Measurements from ENCODE around the gene SPO11. TPM values are rescaled to one million over a fixed set of nuclear protein-coding genes. Genes with fewer than 3 reads are reported as not detected.

SPO11 gene
- total and polyA plus RNA-seq, 2 experiments from 2014 or later: not detected

- H3K27ac ChIP-seq (ENCODE audit: low read depth): peak within 1 kb of the TSS; percentile 73; the same call in 1 of the 2 replicates
Measured at GRCh38 chr20:57351042-57351783, 21.6 kb downstream of the SPO11 start, which contains the start of gene RAE1. Gene RAE1 (plus strand): TSS chr20:57351255. CDS start chr20:57354039, 2,784 bp downstream.

More at GRCh38 chr20:57351042-57351783, 21.6 kb downstream of the SPO11 start, which contains the start of gene RAE1:
- Histone ChIP-seq H3K79me2 (replicated peaks; ENCODE audit: insufficient read depth) (peaks cover 33% of the 10 kb centered on the region), H4K20me1 (replicated peaks; ENCODE audit: insufficient read depth) (peaks cover 13% of the 10 kb centered on the region; the same call in 1 of the 2 replicates), H3K36me3 (ENCODE audit: insufficient read depth) (peaks cover 27% of the 10 kb centered on the region; the same call in 1 of the 2 replicates), H3K4me1 (ENCODE audit: insufficient read depth) (0 out of 2 replicates have a peak, but pooled peaks cover 8% of the 10 kb centered on the region), H3K9me2 (ENCODE audit: insufficient read depth) (no peaks in the 10 kb centered on the region), H2AFZ (peak within 1 kb of the TSS; percentile 92), H3K27me3 (ENCODE audit: insufficient read depth) (0 out of 2 replicates have a peak, but pooled peaks cover 6% of the 10 kb centered on the region), H3F3A (replicated peaks; ENCODE audit: low read depth) (no peaks in the 10 kb centered on the region), H3K4me2 (peak within 1 kb of the TSS; percentile 93), H3K4me3 (peak within 1 kb of the TSS; percentile 80)
- ATAC-seq (peak; percentile 82), DNase-seq (ENCODE audit: low spot score) (peak; percentile 95)
- TF ChIP-seq REST (IDR thresholded peaks at IDR 0.05; ENCODE audit: unreplicated experiment): no peak
- no peak for TF ChIP-seq EZH2 (IDR thresholded peaks at IDR 0.05; ENCODE audit: low read depth, unreplicated experiment)
- no peak for TF ChIP-seq STAT1 (IDR thresholded peaks at IDR 0.05; ENCODE audit: unreplicated experiment)
- TF ChIP-seq NANOG (IDR thresholded peaks at IDR 0.05; ENCODE audit: borderline replicate concordance): no peak
- TF ChIP-seq ZNF114 (CRISPR knock-in tag; IDR thresholded peaks at IDR 0.05): no peak
- TF ChIP-seq CREB1 (CRISPR knock-in tag; IDR thresholded peaks at IDR 0.05; ENCODE audit: low read depth): peak; percentile 62; the same call in 1 of the 2 replicates
- no peak for TF ChIP-seq EZH2phosphoT487 (IDR thresholded peaks at IDR 0.05; ENCODE audit: unreplicated experiment)
- no peak for TF ChIP-seq CTCF (conservative IDR thresholded peaks at IDR 0.05; ENCODE audit: low read depth in 2 of 2)
- TF ChIP-seq, protein P1, sequence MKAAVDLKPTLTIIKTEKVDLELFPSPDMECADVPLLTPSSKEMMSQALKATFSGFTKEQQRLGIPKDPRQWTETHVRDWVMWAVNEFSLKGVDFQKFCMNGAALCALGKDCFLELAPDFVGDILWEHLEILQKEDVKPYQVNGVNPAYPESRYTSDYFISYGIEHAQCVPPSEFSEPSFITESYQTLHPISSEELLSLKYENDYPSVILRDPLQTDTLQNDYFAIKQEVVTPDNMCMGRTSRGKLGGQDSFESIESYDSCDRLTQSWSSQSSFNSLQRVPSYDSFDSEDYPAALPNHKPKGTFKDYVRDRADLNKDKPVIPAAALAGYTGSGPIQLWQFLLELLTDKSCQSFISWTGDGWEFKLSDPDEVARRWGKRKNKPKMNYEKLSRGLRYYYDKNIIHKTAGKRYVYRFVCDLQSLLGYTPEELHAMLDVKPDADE (IDR thresholded peaks at IDR 0.05): peak; percentile 34
- peak; percentile 65 for TF ChIP-seq POLR2AphosphoS5 (IDR thresholded peaks at IDR 0.05; ENCODE audit: low read depth)
- TF ChIP-seq JUNB (IDR thresholded peaks at IDR 0.05; ENCODE audit: unreplicated experiment): no peak
- TF ChIP-seq ZNF331 (CRISPR knock-in tag; IDR thresholded peaks at IDR 0.05; ENCODE audit: low read depth): no peak
- TF ChIP-seq ZNF462 (CRISPR knock-in tag; IDR thresholded peaks at IDR 0.05): no peak
- H3K9me3 Mint-ChIP-seq: peaks cover 2% of the 10 kb centered on the region; the same call in 1 of the 3 replicates
- peaks cover 9% of the 10 kb centered on the region for H3K27me3 Mint-ChIP-seq (ENCODE audit: insufficient read depth, low read depth, poor library complexity)
- H3K4me3 Mint-ChIP-seq: peak within 1 kb of the TSS; percentile 93
- peaks cover 34% of the 10 kb centered on the region for H3K36me3 Mint-ChIP-seq (ENCODE audit: low read depth)
- peak within 1 kb of the TSS; percentile 89 for H3K27ac Mint-ChIP-seq
- peaks cover 8% of the 10 kb centered on the region for H3K4me1 Mint-ChIP-seq

Data from GM23338 (cell line).